Measurements from ENCODE around the gene TNFAIP6. TPM values are rescaled to one million over a fixed set of nuclear protein-coding genes. Genes with fewer than 3 reads are reported as not detected.

Gene TNFAIP6
- total RNA-seq, 4 donors from 2014 or later, result 0.57 to 5.9 (median 3.9) TPM

DNA sequence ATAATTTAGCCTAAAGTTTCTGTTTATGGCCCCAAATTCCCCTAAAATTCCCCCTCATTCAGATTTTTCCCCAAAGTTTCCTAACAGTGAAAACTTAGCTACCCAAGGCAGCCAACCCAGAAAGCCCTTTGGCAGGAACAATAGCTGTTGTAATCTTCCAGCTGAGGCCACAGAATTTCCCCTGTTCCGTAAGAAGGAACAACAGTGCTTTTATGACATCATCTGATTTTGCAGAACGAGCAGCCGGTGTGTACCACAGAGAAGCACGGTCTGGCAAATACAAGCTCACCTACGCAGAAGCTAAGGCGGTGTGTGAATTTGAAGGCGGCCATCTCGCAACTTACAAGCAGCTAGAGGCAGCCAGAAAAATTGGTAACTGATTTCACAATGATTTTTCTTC is 6.3 kb downstream of the TNFAIP6 start:
- TF ChIP-seq, protein P1, sequence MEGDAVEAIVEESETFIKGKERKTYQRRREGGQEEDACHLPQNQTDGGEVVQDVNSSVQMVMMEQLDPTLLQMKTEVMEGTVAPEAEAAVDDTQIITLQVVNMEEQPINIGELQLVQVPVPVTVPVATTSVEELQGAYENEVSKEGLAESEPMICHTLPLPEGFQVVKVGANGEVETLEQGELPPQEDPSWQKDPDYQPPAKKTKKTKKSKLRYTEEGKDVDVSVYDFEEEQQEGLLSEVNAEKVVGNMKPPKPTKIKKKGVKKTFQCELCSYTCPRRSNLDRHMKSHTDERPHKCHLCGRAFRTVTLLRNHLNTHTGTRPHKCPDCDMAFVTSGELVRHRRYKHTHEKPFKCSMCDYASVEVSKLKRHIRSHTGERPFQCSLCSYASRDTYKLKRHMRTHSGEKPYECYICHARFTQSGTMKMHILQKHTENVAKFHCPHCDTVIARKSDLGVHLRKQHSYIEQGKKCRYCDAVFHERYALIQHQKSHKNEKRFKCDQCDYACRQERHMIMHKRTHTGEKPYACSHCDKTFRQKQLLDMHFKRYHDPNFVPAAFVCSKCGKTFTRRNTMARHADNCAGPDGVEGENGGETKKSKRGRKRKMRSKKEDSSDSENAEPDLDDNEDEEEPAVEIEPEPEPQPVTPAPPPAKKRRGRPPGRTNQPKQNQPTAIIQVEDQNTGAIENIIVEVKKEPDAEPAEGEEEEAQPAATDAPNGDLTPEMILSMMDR (IDR thresholded peaks at IDR 0.05; ENCODE audit: low read depth), result no peak

DNA sequence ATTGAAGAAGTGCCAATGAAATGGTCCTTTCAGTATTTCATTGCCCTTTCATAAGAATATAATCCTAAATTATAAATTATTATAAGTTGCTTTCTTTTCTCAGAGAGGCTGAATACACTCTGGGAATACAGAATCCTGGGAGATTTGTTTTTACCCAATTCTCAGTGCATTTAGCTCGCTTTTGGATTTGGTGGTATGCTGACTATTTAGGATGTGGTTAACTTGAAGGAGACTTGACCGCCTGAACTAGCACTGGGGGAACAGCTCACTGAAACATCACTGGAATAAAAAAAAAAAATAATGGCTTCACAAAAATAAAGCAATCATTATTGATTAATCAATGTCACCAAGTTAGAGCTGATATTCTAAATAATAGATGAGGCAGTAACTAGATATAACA is 10.2 kb downstream of the TNFAIP6 start:
- TF ChIP-seq, protein P1 (IDR thresholded peaks at IDR 0.05; ENCODE audit: low read depth), result no peak

DNA sequence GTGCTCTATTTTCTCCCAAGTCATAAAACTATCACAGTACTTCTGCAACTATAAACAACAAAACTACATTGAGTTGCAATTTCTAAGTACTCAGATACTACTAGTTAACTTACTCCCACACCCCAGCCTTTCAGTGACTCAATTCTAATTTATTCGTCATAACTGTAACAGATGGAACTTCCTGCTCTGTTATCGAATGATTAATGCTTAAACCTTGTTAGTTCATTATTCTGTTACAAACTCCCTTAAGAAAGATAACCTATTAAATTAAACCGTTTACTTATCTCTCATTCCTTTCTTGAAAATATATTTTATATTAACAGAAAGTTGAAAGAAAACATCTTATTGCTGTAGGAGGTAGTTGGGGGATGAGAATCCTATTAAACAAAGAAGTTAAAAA is 17.0 kb downstream of the TNFAIP6 start:
- TF ChIP-seq, protein P1 (IDR thresholded peaks at IDR 0.05; ENCODE audit: low read depth), result no peak

- TF ChIP-seq, protein P1 (IDR thresholded peaks at IDR 0.05; ENCODE audit: low read depth), result no peak
Measured at GRCh38 chr2:151379169-151379568, 21.8 kb downstream of the TNFAIP6 start.

- TF ChIP-seq, protein P1 (IDR thresholded peaks at IDR 0.05; ENCODE audit: low read depth), result no peak
Measured at GRCh38 chr2:151380580-151381235, 23.3 kb downstream of the TNFAIP6 start.

DNA sequence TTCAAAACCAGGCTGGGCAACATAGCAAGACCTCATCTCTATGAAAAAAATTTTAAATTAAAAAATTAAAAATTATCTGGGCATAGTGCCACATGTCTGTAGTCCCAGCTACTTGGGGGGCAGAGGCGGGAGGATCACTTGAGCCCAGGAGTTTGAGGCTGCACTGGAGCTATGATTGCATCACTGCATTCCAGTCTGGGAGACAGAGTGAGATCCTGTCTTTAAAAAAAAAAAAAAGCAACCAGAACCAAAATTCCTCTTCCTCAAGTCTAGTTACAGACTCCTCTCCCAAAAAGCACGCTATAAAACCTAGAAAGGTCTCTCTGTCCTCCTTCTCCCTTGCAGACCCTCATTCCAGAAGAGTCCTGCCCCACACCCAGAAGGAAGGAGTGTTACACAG is 23.9 kb downstream of the TNFAIP6 start:
- TF ChIP-seq, protein P1 (IDR thresholded peaks at IDR 0.05; ENCODE audit: low read depth), result no peak

DNA sequence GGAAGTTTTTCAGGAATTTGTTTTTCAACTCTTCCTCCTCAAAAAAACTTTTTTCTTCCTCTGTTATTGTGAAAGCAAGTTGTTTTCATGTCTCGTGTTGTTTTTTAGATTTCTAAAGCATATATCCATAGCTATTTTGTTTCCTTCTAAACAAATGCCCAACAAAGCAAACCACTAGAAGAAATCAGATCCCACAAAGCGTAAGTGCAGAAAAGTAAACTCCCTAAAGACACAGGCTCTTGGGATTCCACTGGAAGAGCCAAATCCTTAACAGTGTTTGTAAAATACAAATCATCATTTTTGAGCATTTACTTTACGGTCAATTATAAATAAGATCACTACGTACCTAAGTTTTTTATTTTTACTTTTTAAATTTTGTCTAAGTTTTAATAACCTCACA is 30.6 kb downstream of the TNFAIP6 start:
- TF ChIP-seq, protein P1 (IDR thresholded peaks at IDR 0.05; ENCODE audit: low read depth), result no peak
